Mesendoderm (in vitro differentiated cells): ENCODE data around the gene ARHGDIG.

Experiments
- DNase-seq: peaks from one replicate; pipeline ENCODE4 v3.0.0; 2013
- H2AK5ac ChIP-seq: 2 replicates; pipeline ENCODE4 v1.6.1; 2013; ENCODE audit warnings: low read length, inconsistent platforms
- H2BK120ac ChIP-seq: 2 replicates; pipeline ENCODE4 v1.6.1; 2013; ENCODE audit warnings: low read depth, mild to moderate bottlenecking, low read length, moderate library complexity, mixed read lengths
- H2BK15ac ChIP-seq: replicated peaks from 2 replicates; pipeline ENCODE4 v1.6.1; 2013; ENCODE audit warnings: low read depth, mild to moderate bottlenecking, moderate library complexity
- H2BK5ac ChIP-seq: 2 replicates; pipeline ENCODE4 v1.6.1; 2013; ENCODE audit warnings: low read length, inconsistent platforms
- H3K18ac ChIP-seq: 2 replicates; pipeline ENCODE4 v1.6.1; 2013; ENCODE audit warnings: mild to moderate bottlenecking, low read length, mixed read lengths
- H3K23ac ChIP-seq: one replicate; pipeline ENCODE4 v1.6.1; 2013; ENCODE audit warnings: low read length
- H3K27ac ChIP-seq: 2 replicates; pipeline ENCODE4 v1.5.1; 2013; ENCODE audit warnings: low read depth, mild to moderate bottlenecking, inconsistent platforms, low read length, moderate library complexity
- H3K27me3 ChIP-seq: 2 replicates; pipeline ENCODE4 v1.6.1; 2013; ENCODE audit warnings: low read length, control low read depth, mild to moderate bottlenecking, inconsistent platforms; ENCODE audit not compliant: insufficient read depth, poor library complexity
- H3K36me3 ChIP-seq: 2 replicates; pipeline ENCODE4 v1.6.1; 2013; ENCODE audit warnings: low read length, inconsistent platforms; ENCODE audit not compliant: control insufficient read depth, insufficient read depth
- H3K4ac ChIP-seq: one replicate; pipeline ENCODE4 v1.6.1; 2013; ENCODE audit warnings: low read depth, mild to moderate bottlenecking, low read length, moderate library complexity
- H3K4me1 ChIP-seq: 2 replicates; pipeline ENCODE4 v1.6.1; 2013; ENCODE audit warnings: low read depth, low read length, inconsistent platforms; ENCODE audit not compliant: control insufficient read depth
- H3K4me2 ChIP-seq: 2 replicates; pipeline ENCODE4 v1.6.1; 2013; ENCODE audit warnings: low read length
- H3K4me3 ChIP-seq: 2 replicates; pipeline ENCODE4 v1.5.1; 2013; ENCODE audit warnings: mild to moderate bottlenecking, low read length
- H3K56ac ChIP-seq: one replicate; pipeline ENCODE4 v1.6.1; 2013; ENCODE audit warnings: low read length
- H3K79me1 ChIP-seq: 2 replicates; pipeline ENCODE4 v1.6.1; 2013; ENCODE audit warnings: low read length, inconsistent platforms
- H3K79me2 ChIP-seq: 2 replicates; pipeline ENCODE4 v1.6.1; 2013; ENCODE audit warnings: mild to moderate bottlenecking, low read length; ENCODE audit not compliant: control insufficient read depth, insufficient read depth
- H3K9ac ChIP-seq: 2 replicates; pipeline ENCODE4 v1.6.1; 2013; ENCODE audit warnings: low read length, inconsistent platforms
- H4K5ac ChIP-seq: one replicate; pipeline ENCODE4 v1.6.1; 2013; ENCODE audit warnings: low read length
- H4K8ac ChIP-seq: one replicate; pipeline ENCODE4 v1.6.1; 2013; ENCODE audit warnings: low read depth, mild to moderate bottlenecking, control low read depth, low read length, moderate library complexity
- WGBS: extraction: QIAGEN DNeasy Blood & Tissue Kit; methylation state at CpG from one replicate; pipeline ENCODE4 v1.1.7; 2013; ENCODE audit warnings: low lambda C conversion rate, missing lambda C conversion rate; ENCODE audit not compliant: insufficient coverage; ENCODE audit errors: extremely low coverage; 5-methylcytosine and 5-hydroxymethylcytosine counted together

Gene ARHGDIG

DNA sequence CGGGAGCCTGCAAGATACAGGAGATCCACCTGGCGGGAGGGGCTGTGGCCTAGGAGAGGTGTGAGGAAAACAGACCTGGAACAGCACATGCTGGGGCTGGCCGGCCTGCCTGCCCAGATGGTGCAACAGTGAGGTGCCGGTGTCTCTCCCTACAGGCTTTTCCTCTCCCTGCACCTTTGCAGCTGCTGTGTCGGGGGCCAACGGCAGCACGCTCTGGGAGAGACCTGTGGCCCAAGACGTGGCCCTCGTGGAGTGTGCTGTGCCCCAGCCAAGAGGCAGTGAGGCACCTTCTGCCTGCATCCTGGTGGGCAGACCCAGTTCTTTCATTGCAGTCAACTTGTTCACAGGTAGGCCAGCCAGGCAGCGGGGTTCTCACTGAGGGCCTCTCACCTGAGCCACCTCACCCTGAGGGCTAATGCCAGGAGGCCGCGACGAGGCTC lies 20.6 kb upstream of the ARHGDIG start:
- no peak overlapping the region for H4K8ac ChIP-seq
- H3K27ac ChIP-seq: no peak overlapping the region
- H3K9ac ChIP-seq: no peak overlapping the region
- no CpG with 5 or more reads among the region's 13 CpGs for WGBS
- H3K4me2 ChIP-seq: no peak overlapping the region
- no peak overlapping the region for H3K56ac ChIP-seq
- no peak overlapping the region for H3K4ac ChIP-seq
- no peak overlapping the region for H3K23ac ChIP-seq
- H2BK15ac ChIP-seq: no peak overlapping the region
- no peak overlapping the region for H2BK120ac ChIP-seq
- DNase-seq: no peak
- no peaks in the 10 kb centered on the region for H3K4me1 ChIP-seq
- H4K5ac ChIP-seq: no peak overlapping the region
- no peaks in the 10 kb centered on the region for H3K79me2 ChIP-seq
- no peaks in the 10 kb centered on the region for H3K79me1 ChIP-seq
- H2AK5ac ChIP-seq: no peak overlapping the region
- peaks cover 5% of the 10 kb centered on the region for H3K36me3 ChIP-seq
- no peak overlapping the region for H3K4me3 ChIP-seq
- no peak overlapping the region for H3K18ac ChIP-seq
- no peak overlapping the region for H2BK5ac ChIP-seq
- H3K27me3 ChIP-seq: no peaks in the 10 kb centered on the region

DNA sequence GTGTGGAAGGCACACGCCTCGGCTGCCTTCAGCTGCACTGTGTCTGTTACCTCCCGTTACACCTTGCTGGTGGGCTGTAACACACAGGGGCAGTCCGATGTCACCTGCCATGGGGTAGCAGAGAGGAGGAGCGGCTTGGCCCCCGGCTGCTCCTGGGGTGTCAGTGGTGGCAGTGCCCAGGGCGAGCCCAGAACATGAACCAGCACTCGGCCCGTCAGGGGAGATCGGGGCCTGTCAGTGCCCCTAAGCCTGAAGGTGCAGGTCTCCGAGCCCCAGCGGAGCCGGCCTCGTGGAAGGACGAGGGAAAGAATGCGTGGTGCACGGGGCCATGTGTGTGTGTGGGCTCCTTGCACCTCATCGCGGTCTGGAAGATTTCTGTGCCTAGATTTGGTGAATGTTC lies 20.1 kb upstream of the ARHGDIG start:
- WGBS: no CpG with 5 or more reads among the region's 19 CpGs
- Histone ChIP-seq H3K4me1 (no peaks in the 10 kb centered on the region), H3K23ac (no peak overlapping the region), H3K9ac (no peak overlapping the region), H3K79me1 (no peaks in the 10 kb centered on the region), H3K36me3 (peaks cover 5% of the 10 kb centered on the region), H3K79me2 (no peaks in the 10 kb centered on the region), H3K56ac (no peak overlapping the region), H3K27me3 (no peaks in the 10 kb centered on the region), H2BK5ac (no peak overlapping the region), H2BK120ac (no peak overlapping the region), H3K4ac (no peak overlapping the region), H3K18ac (no peak overlapping the region), H3K4me2 (no peak overlapping the region), H3K27ac (no peak overlapping the region), H3K4me3 (no peak overlapping the region), H4K8ac (no peak overlapping the region), H4K5ac (no peak overlapping the region), H2AK5ac (no peak overlapping the region), H2BK15ac (no peak overlapping the region)
- no peak for DNase-seq

- H3K27me3 ChIP-seq: no peaks in the 10 kb centered on the region
- WGBS: no CpG with 5 or more reads among the region's 28 CpGs
- H3K27ac ChIP-seq: no peak overlapping the region
- no peak overlapping the region for H2BK120ac ChIP-seq
- DNase-seq: no peak
- no peak overlapping the region for H3K18ac ChIP-seq
- no peak overlapping the region for H3K9ac ChIP-seq
- H3K4me1 ChIP-seq: no peaks in the 10 kb centered on the region
- H3K36me3 ChIP-seq: peaks cover 2% of the 10 kb centered on the region
- no peak overlapping the region for H3K4me3 ChIP-seq
- no peak overlapping the region for H2AK5ac ChIP-seq
- H3K4me2 ChIP-seq: no peak overlapping the region
- H4K5ac ChIP-seq: no peak overlapping the region
- H3K56ac ChIP-seq: no peak overlapping the region
- H3K79me1 ChIP-seq: no peaks in the 10 kb centered on the region
- no peak overlapping the region for H4K8ac ChIP-seq
- no peak overlapping the region for H3K23ac ChIP-seq
- H2BK5ac ChIP-seq: no peak overlapping the region
- no peak overlapping the region for H3K4ac ChIP-seq
- no peaks in the 10 kb centered on the region for H3K79me2 ChIP-seq
- no peak overlapping the region for H2BK15ac ChIP-seq
These were observed 19.2 kb upstream of the ARHGDIG start for GRCh38 chr16:261031-261691.

- no peaks in the 10 kb centered on the region for H3K79me2 ChIP-seq
- H3K23ac ChIP-seq: no peak overlapping the region
- H3K27ac ChIP-seq: no peak overlapping the region
- no peak overlapping the region for H3K18ac ChIP-seq
- no peak overlapping the region for H2BK15ac ChIP-seq
- H2BK5ac ChIP-seq: no peak overlapping the region
- H2BK120ac ChIP-seq: no peak overlapping the region
- no CpG with 5 or more reads among the region's 29 CpGs for WGBS
- no peaks in the 10 kb centered on the region for H3K4me1 ChIP-seq
- no peak overlapping the region for H4K8ac ChIP-seq
- no peak overlapping the region for H2AK5ac ChIP-seq
- H3K27me3 ChIP-seq: no peaks in the 10 kb centered on the region
- no peak for DNase-seq
- H3K79me1 ChIP-seq: no peaks in the 10 kb centered on the region
- no peak overlapping the region for H3K56ac ChIP-seq
- no peak overlapping the region for H3K9ac ChIP-seq
- no peak overlapping the region for H4K5ac ChIP-seq
- H3K4me2 ChIP-seq: no peak overlapping the region
- no peak overlapping the region for H3K4ac ChIP-seq
- H3K36me3 ChIP-seq: peaks cover 2% of the 10 kb centered on the region
- H3K4me3 ChIP-seq: no peak overlapping the region
These were observed 18.2 kb upstream of the ARHGDIG start for GRCh38 chr16:262121-262745.

GRCh38 chr16:263182-263774 lies 17.1 kb upstream of the ARHGDIG start:
- H2BK15ac ChIP-seq: no peak overlapping the region

More at GRCh38 chr16:263182-263774, 17.1 kb upstream of the ARHGDIG start:
- Histone ChIP-seq H3K79me1 (no peaks in the 10 kb centered on the region), H4K5ac (no peak overlapping the region), H3K23ac (no peak overlapping the region), H3K79me2 (no peaks in the 10 kb centered on the region), H3K4me1 (no peaks in the 10 kb centered on the region), H2AK5ac (no peak overlapping the region), H3K27ac (no peak overlapping the region), H3K36me3 (peaks cover 2% of the 10 kb centered on the region), H3K4me3 (no peak overlapping the region), H3K27me3 (no peaks in the 10 kb centered on the region), H2BK120ac (no peak overlapping the region), H3K4me2 (no peak overlapping the region), H4K8ac (no peak overlapping the region), H3K9ac (no peak overlapping the region), H3K18ac (no peak overlapping the region), H3K4ac (no peak overlapping the region), H2BK5ac (no peak overlapping the region), H3K56ac (no peak overlapping the region)
- DNase-seq: no peak
- WGBS: no CpG with 5 or more reads among the region's 35 CpGs
